MG63 (cell line): ENCODE results near the gene STMN1. TPM values are rescaled to one million over a fixed set of nuclear protein-coding genes. Genes with fewer than 3 reads are reported as not detected.
A peak's percentile ranks its signal among the peaks of the same experiment; 100 is the strongest.

ENCODE experiments used
- DNase-seq: peaks from one replicate; pipeline ENCODE4 v3.0.0-alpha.2; 2020
- H3K27me3 ChIP-seq: fragments of 250-450 bp; sonication (Bioruptor Pico); 2 replicates; pipeline ENCODE4 v1.5.1; 2020; ENCODE audit warnings: mild to moderate bottlenecking, moderate library complexity
- H3K36me3 ChIP-seq: fragments of 250-450 bp; sonication (Bioruptor Pico); 2 replicates; pipeline ENCODE4 v1.5.1; 2020; ENCODE audit warnings: mild to moderate bottlenecking, moderate library complexity
- H3K4me3 ChIP-seq: fragments of 250-450 bp; sonication (Bioruptor Pico); 2 replicates; pipeline ENCODE4 v1.5.1; 2020; ENCODE audit warnings: mild to moderate bottlenecking, moderate library complexity
- H3K9me3 ChIP-seq: fragments of 250-450 bp; sonication (Bioruptor Pico); 2 replicates; pipeline ENCODE4 v1.5.1; 2020; ENCODE audit warnings: mild to moderate bottlenecking, moderate library complexity
- total RNA-seq: library from RNA; depleted of rRNA; stranded (reverse); fragments of >200 nt; shearing (Covaris generic); gene quantifications from 2 replicates; pipeline ENCODE4 v1.2.3, GENCODE V29; 2014; ENCODE audit warnings: low replicate concordance

Gene STMN1
- total RNA-seq, 1 experiment from 2014 or later, result 85.4 TPM

DNA sequence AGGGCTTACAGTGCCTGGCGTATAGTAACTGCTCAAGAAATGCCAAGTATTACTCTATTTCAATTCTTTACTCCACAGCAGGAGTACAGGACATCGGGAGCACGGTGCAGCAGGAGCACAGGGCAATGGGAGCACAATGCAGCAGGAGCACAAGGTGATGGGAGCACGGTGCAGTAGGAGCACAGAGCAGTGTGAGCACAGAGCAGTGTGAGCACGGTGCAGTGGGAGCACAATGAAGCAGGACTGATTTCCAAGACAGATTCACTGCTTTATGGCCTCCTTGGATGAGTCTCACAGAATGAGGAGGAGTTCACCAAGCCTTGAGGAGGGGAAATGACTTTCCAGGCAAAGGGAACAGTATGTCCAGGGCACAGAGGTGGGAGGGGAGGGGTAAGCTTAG, 25.7 kb downstream of the STMN1 start:
- no peaks in the 10 kb centered on the region for H3K36me3 ChIP-seq
- DNase-seq, result no peak
- no peaks in the 10 kb centered on the region for H3K9me3 ChIP-seq
- no peaks in the 10 kb centered on the region for H3K27me3 ChIP-seq
- H3K4me3 ChIP-seq, result no peak overlapping the region

DNA sequence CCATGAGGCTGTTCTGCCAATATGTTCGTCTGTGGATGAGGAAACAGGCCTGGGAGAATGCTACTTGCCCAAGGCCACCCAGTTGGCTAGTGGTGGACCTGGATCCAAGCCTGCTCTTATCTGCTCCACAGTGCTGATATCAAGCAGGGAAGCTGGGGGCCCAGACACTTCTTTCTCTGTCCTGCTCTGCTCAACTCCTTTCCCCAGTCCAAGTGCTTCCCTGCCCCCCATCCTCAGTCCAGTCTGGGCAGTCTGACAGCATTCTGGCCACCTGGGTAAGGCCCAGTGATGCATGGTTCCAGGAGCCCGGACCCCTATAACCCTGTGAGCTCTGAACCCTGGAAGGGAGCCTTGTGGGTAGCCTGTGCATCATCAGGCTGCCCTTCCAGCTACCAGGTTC, 26.5 kb downstream of the STMN1 start:
- Histone ChIP-seq H3K36me3 (no peaks in the 10 kb centered on the region), H3K4me3 (no peak overlapping the region), H3K27me3 (no peaks in the 10 kb centered on the region), H3K9me3 (no peaks in the 10 kb centered on the region)
- no peak for DNase-seq

DNA sequence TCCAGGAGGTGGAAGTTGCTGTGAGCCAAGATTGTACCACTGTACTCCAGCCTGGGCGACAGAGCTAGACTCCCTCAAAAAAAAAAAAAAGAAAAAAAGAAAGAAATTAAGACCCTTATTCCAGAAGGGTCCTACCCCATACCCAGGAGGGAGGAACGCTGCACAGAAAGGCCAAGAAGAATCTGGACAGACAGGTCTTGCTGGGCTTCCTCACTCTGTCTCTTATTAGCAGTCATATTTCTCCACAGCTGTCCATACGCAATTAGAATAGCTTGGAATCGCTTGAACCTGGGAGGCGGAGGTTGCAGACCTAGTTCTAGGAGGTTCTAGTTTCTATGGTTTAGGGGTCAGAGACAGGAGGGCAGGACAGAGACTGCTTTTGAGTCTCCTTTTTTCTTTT, 27.5 kb downstream of the STMN1 start:
- Histone ChIP-seq H3K9me3 (no peaks in the 10 kb centered on the region), H3K27me3 (no peaks in the 10 kb centered on the region), H3K4me3 (no peak overlapping the region), H3K36me3 (no peaks in the 10 kb centered on the region)
- DNase-seq, result no peak

DNA sequence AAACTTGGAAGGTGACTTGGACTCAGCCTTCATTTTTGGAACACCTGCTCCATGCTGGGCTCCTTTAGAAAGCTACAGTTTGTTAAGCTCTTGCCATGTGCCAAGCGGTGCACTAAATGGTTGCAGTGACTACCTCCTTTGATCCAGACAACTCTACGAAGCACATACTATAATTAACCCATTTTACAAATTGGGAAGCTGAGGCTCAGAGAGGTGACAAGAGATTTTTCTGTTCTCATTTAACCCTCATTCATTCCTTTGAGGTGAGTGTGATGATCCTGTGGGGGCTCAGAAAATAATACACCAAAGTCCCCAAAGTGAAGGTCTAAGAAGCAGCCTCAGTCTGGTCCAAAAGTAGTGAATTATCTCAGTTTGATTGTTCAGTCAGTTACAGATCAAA, 29.1 kb downstream of the STMN1 start:
- H3K36me3 ChIP-seq, result no peaks in the 10 kb centered on the region
- DNase-seq, result no peak

DNA sequence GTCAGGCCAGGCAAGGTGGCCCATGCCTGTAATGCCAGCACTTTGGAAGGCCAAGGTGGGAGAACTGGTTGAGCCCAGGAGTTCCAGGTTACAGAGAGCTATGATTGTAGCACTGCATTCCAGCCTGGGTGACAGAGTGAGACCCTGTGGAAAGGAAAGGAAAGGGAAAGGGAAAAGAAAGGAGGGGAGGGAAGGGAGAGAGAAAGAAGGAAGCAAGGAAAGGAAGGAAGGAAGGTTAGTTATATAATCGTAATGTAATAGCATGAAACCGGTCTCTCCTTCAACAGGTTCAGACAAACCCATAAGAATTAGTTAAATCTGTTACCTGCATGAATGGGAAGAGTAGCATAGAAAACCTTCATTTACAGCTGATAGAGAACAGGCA, 29.5 kb downstream of the STMN1 start:
- H3K27me3 ChIP-seq, result no peaks in the 10 kb centered on the region
- no peaks in the 10 kb centered on the region for H3K36me3 ChIP-seq
- no peak for DNase-seq
- no peak overlapping the region for H3K4me3 ChIP-seq
- no peaks in the 10 kb centered on the region for H3K9me3 ChIP-seq

More for the DNA sequence above, 29.1 kb downstream of the STMN1 start:
- Histone ChIP-seq H3K9me3 (no peaks in the 10 kb centered on the region), H3K27me3 (no peaks in the 10 kb centered on the region), H3K4me3 (no peak overlapping the region)

DNA sequence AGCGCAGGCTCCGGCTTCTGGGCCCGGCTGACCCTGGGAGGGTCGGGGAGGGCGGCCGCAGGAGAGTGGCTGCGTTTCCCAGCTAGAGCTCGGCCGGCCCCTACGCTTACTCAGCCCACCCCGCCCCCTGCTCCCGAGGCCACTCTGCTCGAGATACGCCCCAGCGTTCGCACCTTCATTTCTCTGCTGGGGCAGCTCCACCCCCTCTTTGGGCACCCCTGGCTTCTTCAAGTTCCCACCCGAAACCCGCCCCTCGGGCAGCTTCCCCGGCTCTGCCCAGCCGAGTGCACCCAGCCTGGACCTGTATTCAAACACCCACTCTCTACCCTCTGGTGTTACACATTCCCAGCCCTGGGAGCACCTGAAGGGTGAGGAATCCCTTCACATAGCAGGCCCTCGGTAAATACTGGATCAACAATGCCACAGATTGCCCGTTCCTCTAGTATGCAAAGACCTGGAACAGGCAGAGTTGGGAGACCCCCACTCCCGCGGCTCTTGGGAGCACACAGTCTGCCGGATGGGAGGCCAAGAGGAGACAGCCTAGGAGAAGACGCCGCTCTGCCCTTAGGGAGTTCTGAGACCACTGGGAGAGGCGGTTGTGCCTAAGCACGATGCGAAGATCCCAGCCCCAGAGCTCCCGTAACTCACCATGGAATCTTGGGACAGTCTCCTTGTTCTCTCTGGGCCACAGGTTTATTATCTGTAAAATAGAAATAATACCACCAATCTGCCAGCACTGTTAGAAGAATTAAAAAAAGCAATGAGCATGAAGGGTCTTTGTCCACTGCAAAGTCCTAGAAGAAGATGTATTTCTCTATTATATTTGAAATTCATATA, 30.1 kb downstream of the STMN1 start:
- Histone ChIP-seq H3K36me3 (no peaks in the 10 kb centered on the region), H3K4me3 (peak overlapping the region; percentile 67), H3K27me3 (no peaks in the 10 kb centered on the region), H3K9me3 (no peaks in the 10 kb centered on the region)
- DNase-seq, result no peak

DNA sequence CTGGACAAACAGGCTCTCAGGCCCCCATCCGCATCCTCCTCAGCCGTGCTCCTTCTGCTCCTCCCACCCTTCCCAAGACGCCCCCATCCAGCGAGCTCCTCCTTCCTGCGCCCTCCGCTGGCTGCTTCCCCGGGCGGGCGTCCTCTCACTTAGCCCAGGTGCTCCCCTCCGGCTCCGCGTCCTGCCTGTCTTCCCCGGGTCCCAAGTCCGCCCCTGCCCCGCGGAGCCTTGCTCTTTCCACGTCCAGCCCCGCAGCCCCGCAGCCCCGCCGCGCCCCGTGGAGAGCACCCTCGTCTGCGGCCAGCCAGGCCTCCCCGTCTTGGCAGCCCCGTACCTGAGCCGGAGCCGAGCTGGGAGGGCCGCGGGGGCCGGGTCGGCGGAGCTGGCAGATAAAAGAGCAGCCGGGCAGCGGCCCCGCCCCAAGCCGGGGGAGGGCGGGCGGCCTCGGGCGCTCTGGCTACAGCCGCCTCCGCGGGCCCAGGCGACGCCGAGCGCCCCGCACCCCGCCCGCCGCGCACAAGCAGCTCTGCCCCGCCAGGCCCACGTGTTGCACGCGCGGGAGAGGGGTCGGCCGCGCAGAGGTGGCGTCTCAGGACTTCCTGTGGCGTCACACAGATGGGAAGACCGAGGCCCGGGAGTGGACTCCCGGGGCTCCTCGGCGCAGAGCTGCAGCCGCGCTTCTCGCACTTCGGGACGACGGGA, 30.9 kb downstream of the STMN1 start, which contains the start of gene PAQR7:
PAQR7 (minus strand) TSS at position 555 of the 702 bp plus-strand sequence. CDS start 11,869 bp downstream, outside the sequence.
- Histone ChIP-seq H3K36me3 (no peaks in the 10 kb centered on the region), H3K4me3 (peak within 1 kb of the TSS; percentile 67)

DNA sequence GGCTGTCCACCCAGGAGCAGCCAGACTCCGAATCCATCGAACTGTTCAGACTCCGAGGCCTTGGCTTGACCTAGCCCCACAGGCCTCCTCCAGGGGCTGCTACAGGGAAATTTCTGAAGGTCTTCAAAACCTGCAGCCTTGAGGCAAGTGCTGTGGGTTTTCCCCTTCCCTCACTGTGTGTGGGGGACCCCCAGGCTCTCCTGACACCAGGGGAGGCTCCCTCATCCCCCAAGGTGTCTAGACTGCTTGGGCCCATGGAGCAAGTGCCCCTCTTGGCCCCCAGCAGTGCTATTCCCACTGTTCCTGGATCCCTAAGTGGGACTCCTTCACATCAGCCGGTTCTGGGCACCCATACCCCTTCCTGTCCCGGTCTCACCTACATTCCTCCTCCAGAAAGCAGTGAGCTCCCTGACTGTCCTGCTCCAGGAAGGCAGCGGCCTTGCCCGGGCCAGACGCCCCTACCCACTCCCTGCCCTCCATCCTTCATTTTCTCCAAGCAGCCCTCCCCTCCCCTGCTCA, 31.5 kb downstream of the STMN1 start:
- Histone ChIP-seq H3K27me3 (no peaks in the 10 kb centered on the region), H3K4me3 (peak overlapping the region; percentile 67), H3K36me3 (no peaks in the 10 kb centered on the region), H3K9me3 (no peaks in the 10 kb centered on the region)
- DNase-seq, result no peak

More for the DNA sequence above, 30.9 kb downstream of the STMN1 start, which contains the start of gene PAQR7:
- peak; percentile 88 for DNase-seq
- H3K9me3 ChIP-seq, result no peaks in the 10 kb centered on the region
- H3K27me3 ChIP-seq, result no peaks in the 10 kb centered on the region

DNA sequence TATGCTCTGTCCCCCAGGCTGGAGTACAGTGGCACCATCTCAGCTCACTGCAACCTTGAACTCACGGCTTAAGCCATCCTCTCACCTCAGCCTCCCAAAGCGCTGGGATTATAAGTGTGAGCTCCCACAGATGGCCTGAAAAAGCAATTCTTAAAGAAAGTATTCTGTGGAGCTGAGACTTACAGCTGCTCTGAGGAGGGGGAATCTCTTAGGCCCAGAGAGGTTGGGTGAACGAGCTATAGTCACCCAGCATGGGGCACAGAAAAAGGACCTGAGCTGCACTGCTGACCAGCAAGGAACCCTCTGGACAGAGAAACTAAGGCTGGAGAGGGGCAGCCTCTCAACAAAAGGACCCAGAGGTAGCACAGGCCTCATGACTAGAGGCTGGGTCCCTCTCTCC, 32.0 kb downstream of the STMN1 start:
- H3K36me3 ChIP-seq, result no peaks in the 10 kb centered on the region
- H3K27me3 ChIP-seq, result no peaks in the 10 kb centered on the region
- H3K9me3 ChIP-seq, result no peaks in the 10 kb centered on the region
- DNase-seq, result no peak
- H3K4me3 ChIP-seq, result peak overlapping the region; percentile 67; the same call in 1 of the 2 replicates

DNA sequence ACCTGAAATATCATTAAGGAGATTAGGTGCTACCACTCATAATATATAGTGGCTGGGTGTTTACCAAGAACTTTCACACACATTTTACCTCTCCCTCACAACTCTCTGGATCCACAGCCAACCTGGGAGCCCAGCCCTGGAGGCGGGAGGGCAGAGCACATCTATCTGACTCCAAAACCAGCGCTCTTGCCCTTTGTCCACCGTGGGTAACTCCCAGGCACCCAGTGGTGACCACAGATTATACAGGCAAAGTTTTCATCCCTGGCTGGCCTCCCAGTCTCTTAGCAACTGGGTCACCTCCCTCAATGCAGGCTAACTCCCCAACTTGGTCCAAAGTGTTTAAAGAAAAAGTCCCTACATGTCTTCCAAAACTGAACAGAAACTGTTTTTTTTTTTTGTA, 33.1 kb downstream of the STMN1 start:
- Histone ChIP-seq H3K9me3 (no peaks in the 10 kb centered on the region), H3K36me3 (no peaks in the 10 kb centered on the region), H3K27me3 (no peaks in the 10 kb centered on the region), H3K4me3 (no peak overlapping the region)
- no peak for DNase-seq

DNA sequence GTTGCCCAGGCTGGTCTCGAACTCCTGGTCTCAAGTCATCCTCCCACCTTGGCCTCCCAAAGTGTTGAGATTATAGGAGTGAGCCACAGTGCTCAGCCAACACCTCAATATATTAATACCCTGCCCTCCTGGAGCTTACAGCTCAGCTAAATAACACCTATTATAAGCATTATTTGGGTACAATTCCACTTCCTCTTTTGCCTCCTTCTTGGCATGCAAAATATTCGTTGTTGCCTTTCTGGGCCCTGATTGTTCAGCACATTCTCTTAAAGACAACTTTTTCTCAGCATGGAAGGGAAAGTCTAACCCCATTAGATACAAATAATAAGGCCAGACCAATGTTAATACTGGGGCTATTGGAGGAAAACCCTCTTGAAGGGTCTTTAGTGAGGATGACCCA, 33.5 kb downstream of the STMN1 start:
- Histone ChIP-seq H3K4me3 (no peak overlapping the region), H3K36me3 (no peaks in the 10 kb centered on the region), H3K27me3 (no peaks in the 10 kb centered on the region), H3K9me3 (no peaks in the 10 kb centered on the region)
- no peak for DNase-seq

DNA sequence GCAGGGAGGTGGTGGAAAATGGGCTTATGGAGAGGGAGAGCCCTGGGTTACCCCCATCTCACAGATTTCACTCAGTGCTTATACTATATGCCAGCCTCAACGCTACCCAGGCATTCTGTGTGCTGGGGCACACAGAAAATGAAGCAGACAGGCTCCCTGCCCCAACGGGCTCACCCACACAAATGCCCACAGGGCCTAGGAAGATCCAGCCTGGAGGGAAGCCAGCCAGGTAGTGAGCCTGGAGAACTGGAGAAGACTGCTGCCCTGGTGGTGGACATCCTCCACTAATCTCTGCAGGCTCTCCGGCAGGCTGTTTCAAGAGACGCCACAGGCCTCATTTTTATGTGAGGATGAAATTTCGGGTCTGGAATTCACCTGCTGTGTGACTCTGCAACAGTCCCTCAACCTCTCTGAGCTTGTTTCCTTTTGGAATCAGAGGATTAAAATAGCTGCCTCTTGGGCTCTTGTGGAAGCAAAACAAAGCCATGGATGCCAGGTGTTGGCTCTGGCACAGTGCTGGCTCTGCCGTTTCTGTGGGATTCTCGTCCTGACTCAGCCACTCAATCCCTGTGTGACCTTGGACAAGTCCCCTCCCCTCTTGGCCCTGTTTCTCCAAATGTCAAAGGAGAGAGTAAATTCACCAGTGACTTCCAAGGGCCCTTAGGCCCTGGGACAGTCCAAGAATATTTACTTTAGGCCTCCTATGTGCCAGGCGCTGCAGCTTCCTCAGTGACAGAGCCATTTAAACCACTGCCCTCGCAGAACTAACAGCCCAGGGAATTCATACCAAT, 34.3 kb downstream of the STMN1 start:
- peak; percentile 61 for DNase-seq
- Histone ChIP-seq H3K36me3 (no peaks in the 10 kb centered on the region; the same call in 1 of the 2 replicates), H3K4me3 (no peak overlapping the region), H3K27me3 (no peaks in the 10 kb centered on the region), H3K9me3 (no peaks in the 10 kb centered on the region)

DNA sequence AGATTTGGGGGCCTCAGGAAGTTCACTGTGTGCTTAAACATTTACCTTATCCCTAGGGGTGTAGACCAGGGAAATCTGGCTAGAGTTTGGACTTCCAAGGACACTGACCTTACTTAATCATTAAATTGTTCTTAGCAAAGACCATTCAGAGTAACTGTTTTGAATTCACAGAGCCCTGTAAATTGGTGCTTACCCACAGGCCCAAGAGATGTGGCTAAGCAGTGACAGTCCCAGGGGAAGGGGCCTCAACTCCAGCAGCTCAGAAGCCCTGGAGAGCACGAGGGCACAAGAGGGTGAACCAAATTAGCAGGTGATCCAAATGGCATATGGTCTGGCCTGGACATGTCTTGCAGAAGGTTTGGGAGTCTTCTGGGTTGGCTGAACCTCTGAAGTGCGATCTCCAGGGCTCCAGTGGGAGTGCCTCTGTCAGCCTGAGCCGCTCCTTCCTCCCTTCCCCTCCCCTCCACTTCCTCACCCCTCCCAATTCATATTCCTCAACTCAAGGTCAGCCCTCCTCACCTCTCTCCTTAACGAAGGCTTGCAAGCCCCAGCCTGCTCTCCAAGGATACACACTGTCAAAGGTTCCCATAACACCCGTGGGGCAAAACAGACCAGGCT, 35.0 kb downstream of the STMN1 start:
- DNase-seq, result no peak
- no peak overlapping the region for H3K4me3 ChIP-seq

DNA sequence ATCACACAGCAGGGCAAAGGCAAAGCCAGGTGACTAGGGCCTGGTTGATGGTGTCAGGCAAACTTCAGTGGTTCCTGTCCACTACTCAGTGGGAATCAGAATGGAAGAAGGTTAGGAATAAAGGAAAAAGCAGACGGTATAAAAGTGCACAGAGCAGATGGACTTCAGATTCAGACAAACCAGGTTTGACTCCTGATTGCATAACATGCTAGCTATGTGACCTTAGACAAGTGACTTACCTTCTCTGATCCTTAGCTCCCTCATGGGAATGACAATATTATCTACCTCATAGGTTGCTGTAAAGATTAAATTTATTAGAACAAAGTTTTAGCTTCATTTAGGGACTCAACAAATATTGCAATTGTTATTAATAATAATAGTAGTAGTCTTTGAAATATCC, 35.6 kb downstream of the STMN1 start:
- Histone ChIP-seq H3K9me3 (no peaks in the 10 kb centered on the region), H3K4me3 (no peak overlapping the region), H3K36me3 (no peaks in the 10 kb centered on the region; the same call in 1 of the 2 replicates), H3K27me3 (no peaks in the 10 kb centered on the region)
- DNase-seq, result no peak

More for the DNA sequence above, 35.0 kb downstream of the STMN1 start:
- no peaks in the 10 kb centered on the region for H3K27me3 ChIP-seq
- H3K9me3 ChIP-seq, result no peaks in the 10 kb centered on the region
- H3K36me3 ChIP-seq, result no peaks in the 10 kb centered on the region; the same call in 1 of the 2 replicates

DNA sequence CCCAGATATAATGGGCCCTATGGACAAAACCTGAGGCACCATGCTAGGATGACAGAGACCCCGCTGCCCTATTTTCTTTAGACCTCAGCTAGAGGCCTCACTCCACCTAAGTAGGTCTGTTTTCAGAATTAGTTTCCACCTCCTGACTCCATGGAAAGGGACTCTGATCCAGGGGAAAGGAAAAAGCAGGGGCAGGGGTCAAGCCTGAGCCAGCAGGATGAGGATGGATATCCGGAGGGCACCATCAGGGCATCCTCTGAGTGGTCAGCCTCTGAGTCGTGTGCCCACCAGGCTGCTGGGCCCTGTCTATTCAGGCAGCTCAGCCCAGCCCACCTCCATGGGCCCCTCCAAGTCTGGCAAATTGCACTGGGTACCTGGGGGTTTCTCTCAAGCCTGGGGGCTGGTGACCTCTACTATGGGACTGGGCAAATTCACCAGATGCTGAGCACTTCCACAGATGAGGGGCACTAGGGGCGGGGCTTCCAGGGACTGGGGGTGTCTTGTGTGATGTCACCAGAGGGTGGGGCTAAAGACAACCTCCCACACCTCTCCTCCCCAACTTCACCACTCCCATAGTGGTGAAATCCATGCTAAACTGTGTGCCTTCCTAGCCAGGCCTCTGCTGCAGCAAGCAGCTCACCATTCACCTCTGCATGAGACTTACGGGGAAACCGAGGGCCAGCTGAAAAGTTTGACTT, 36.2 kb downstream of the STMN1 start:
- no peaks in the 10 kb centered on the region for H3K9me3 ChIP-seq
- no peaks in the 10 kb centered on the region; the same call in 1 of the 2 replicates for H3K36me3 ChIP-seq

More for the DNA sequence above, 36.2 kb downstream of the STMN1 start:
- Histone ChIP-seq H3K4me3 (no peak overlapping the region), H3K27me3 (no peaks in the 10 kb centered on the region)
- DNase-seq, result no peak
